ENCODE measurements around the gene MAN1C1. TPM values are rescaled to one million over a fixed set of nuclear protein-coding genes. Genes with fewer than 3 reads are reported as not detected.
"Not testable (repeated sequence)": the region's sequence is repeated elsewhere in the genome, so short reads cannot be mapped to it uniquely, and the experiment has no call there.

Gene MAN1C1
- total RNA-seq, 1 donor from 2014 or later, result 64.7 TPM

DNA sequence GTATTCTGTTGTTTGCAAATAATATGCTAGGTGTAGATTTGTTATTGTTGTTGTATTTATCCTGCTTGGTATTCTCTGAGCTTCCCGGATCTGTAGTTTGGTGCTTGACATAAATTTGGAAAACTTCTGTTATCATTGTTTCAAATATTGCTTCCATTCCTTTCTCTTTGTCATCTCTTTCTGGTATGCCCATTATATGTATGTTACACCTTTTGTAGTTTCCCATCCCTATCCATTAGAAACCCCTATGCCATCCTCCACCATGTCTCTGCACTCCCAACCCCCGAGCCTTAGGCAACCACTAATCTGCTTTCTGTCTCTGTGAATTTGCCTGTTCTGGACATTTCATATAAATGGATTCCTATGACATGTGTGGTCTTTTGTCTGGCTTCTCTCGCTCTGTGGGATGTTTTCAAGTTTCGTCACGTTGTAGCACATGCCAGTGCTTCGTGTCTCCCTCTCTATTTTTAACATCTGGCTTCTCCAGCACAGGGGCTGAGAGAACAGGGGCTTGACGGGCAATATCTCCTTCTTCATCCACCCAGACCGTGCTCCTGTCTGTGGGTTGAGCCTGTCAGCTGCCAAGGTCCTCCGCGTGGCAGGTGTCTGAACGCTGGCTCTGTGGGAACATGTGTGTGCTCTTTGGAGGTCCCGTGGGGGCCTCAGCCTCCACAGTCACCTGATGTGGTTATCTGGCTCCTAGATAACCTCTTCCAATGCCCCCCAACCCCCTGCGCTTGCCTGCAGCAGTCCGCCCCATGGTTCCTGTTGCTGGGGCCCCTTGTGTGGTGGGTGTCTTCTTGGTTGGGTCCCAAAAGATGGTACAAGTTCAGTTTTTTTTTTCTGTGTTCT is 32.8 kb upstream of the MAN1C1 start:
- DNase-seq (ENCODE audit: extremely low spot score, unreplicated experiment), result no peak
- TF ChIP-seq, protein P1, sequence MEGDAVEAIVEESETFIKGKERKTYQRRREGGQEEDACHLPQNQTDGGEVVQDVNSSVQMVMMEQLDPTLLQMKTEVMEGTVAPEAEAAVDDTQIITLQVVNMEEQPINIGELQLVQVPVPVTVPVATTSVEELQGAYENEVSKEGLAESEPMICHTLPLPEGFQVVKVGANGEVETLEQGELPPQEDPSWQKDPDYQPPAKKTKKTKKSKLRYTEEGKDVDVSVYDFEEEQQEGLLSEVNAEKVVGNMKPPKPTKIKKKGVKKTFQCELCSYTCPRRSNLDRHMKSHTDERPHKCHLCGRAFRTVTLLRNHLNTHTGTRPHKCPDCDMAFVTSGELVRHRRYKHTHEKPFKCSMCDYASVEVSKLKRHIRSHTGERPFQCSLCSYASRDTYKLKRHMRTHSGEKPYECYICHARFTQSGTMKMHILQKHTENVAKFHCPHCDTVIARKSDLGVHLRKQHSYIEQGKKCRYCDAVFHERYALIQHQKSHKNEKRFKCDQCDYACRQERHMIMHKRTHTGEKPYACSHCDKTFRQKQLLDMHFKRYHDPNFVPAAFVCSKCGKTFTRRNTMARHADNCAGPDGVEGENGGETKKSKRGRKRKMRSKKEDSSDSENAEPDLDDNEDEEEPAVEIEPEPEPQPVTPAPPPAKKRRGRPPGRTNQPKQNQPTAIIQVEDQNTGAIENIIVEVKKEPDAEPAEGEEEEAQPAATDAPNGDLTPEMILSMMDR (IDR thresholded peaks at IDR 0.05), result no peak

DNA sequence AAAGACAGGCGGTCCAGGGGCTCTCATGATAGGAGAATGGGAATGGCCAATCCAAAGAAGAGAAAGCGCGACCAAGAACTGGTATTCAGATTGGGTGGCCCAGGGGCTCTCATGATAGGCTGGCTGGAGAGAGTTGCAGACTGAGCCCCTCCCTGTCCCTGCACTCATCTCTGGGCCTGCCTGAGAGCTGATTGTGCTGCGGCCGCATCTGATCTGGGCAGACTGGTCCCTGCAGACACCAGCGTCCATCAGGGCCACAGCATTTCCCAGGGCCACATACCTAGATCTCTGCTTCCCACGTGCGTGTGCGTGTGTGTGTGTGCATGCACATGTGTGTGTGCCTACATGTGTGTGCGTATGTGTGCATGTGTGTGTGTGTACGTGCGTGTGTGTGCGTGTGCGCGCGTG is 30.4 kb upstream of the MAN1C1 start:
- Mint-ChIP-seq H3K4me1 (ENCODE audit: unreplicated experiment) (no peaks in the 10 kb centered on the region), H3K9me3 (ENCODE audit: unreplicated experiment) (peaks cover 8% of the 10 kb centered on the region), H3K27ac (ENCODE audit: unreplicated experiment) (no peak overlapping the region), H3K36me3 (ENCODE audit: unreplicated experiment) (no peaks in the 10 kb centered on the region), H3K4me3 (ENCODE audit: unreplicated experiment) (no peak overlapping the region), H3K27me3 (ENCODE audit: unreplicated experiment) (no peaks in the 10 kb centered on the region)
- no peak for DNase-seq (ENCODE audit: extremely low spot score, unreplicated experiment)
- TF ChIP-seq, protein P1 (IDR thresholded peaks at IDR 0.05), result no peak

More for the DNA sequence above, 32.8 kb upstream of the MAN1C1 start:
- H3K36me3 Mint-ChIP-seq (ENCODE audit: unreplicated experiment), result no peaks in the 10 kb centered on the region
- H3K27ac Mint-ChIP-seq (ENCODE audit: unreplicated experiment), result no peak overlapping the region
- H3K4me3 Mint-ChIP-seq (ENCODE audit: unreplicated experiment), result no peak overlapping the region
- peaks cover 8% of the 10 kb centered on the region for H3K9me3 Mint-ChIP-seq (ENCODE audit: unreplicated experiment)
- H3K27me3 Mint-ChIP-seq (ENCODE audit: unreplicated experiment), result no peaks in the 10 kb centered on the region
- H3K4me1 Mint-ChIP-seq (ENCODE audit: unreplicated experiment), result no peaks in the 10 kb centered on the region

DNA sequence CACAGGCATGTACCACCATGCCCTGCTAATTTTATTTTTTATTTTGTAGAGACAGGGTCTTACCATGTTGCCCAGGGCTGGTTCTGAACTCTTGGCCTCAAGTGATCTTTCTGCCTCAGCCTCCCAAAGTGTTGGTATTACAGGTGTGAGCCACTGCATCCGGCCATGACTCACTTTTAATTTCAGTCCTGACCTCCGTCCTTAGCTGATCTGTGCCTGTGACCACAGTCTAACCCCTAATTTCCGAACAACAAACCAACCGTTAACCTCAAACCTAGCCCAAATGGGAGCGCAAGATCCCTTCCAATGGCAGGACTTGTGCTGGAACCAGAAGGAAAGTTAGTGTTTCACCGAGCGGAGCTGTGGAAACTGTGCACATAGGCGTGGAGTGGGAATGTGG is 29.3 kb upstream of the MAN1C1 start:
- TF ChIP-seq, protein P1 (IDR thresholded peaks at IDR 0.05), result no peak
- Mint-ChIP-seq H3K4me3 (ENCODE audit: unreplicated experiment) (no peak overlapping the region), H3K27ac (ENCODE audit: unreplicated experiment) (no peak overlapping the region), H3K9me3 (ENCODE audit: unreplicated experiment) (peaks cover 8% of the 10 kb centered on the region), H3K4me1 (ENCODE audit: unreplicated experiment) (no peaks in the 10 kb centered on the region), H3K27me3 (ENCODE audit: unreplicated experiment) (no peaks in the 10 kb centered on the region), H3K36me3 (ENCODE audit: unreplicated experiment) (no peaks in the 10 kb centered on the region)
- no peak for DNase-seq (ENCODE audit: extremely low spot score, unreplicated experiment)

DNA sequence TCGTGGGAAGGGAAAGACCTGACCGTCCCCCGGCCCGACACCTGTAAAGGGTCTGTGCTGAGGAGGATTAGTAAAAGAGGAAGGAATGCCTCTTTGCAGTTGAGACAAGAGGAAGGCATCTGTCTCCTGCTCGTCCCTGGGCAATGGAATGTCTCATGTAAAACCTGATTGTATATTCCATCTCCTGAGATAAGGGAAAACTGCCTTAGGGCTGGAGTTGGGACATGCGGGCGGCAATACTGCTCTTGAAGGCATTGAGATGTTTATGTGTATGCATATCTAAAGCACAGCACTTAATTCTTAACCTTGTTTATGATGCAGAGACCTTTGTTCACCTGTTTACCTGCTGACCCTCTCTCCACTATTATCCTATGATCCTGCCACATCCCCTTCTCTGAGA is 28.4 kb upstream of the MAN1C1 start:
- H3K4me3 Mint-ChIP-seq (ENCODE audit: unreplicated experiment); DNase-seq (ENCODE audit: extremely low spot score, unreplicated experiment); H3K27ac Mint-ChIP-seq (ENCODE audit: unreplicated experiment); H3K36me3 Mint-ChIP-seq (ENCODE audit: unreplicated experiment); H3K27me3 Mint-ChIP-seq (ENCODE audit: unreplicated experiment); H3K9me3 Mint-ChIP-seq (ENCODE audit: unreplicated experiment); H3K4me1 Mint-ChIP-seq (ENCODE audit: unreplicated experiment): not testable (repeated sequence)

DNA sequence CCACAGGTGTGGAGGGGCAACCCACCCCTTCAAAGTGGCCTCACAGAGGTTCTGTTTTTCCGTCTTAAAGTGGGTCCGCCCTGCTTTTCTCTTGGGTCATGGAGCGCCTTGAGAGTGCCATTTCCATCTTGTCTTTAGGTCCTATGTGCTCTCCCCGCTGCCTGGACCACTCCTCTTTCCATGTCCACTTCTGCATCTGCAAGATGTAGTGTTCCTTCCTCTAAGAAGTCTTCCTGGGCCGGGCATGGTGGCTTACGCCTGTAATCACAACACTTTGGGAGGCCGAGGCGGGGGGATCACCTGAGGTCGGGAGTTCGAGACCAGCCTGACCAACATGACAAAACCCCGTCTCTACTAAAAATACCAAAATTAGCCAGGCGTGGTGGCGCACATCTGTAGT is 27.8 kb upstream of the MAN1C1 start:
- not testable (repeated sequence) for H3K9me3 Mint-ChIP-seq (ENCODE audit: unreplicated experiment); H3K4me3 Mint-ChIP-seq (ENCODE audit: unreplicated experiment); H3K4me1 Mint-ChIP-seq (ENCODE audit: unreplicated experiment); H3K27ac Mint-ChIP-seq (ENCODE audit: unreplicated experiment); H3K27me3 Mint-ChIP-seq (ENCODE audit: unreplicated experiment); H3K36me3 Mint-ChIP-seq (ENCODE audit: unreplicated experiment); DNase-seq (ENCODE audit: extremely low spot score, unreplicated experiment)

DNA sequence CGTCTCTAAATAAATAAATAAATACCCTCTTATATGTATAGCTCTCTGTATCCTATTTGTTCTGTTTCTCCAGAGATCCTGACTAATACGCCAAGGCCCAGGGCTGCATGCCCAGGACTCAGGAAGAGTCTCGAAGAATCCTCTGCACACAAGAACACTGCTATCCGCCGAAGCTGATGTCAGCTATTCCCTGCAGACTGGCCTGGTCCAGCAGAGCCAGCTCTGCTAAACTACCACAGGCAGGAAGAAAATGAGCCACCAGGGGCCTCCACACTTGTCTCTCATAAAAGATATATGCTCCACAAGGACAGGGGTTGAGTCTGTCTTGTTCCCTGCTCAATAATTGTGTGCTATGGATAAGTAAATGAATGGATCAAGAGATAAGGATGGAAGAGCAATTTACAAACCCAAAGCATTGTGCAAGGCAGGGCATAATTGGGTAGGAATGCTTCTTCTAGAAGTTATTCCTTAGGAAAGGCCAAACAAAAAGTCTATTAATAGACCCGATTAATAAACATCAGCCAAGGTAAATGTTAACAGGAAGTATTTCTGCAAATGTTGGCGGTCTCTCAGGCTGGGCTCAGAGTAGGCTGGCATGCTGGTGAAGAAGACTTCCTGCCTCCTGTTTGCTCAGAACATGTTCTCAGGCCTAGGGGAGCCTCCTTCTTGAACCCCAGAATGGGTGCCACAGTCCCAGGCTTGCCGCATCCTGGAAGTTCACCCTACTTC is 26.3 kb upstream of the MAN1C1 start:
- Mint-ChIP-seq H3K4me3 (ENCODE audit: unreplicated experiment) (no peak overlapping the region), H3K27me3 (ENCODE audit: unreplicated experiment) (peaks cover 12% of the 10 kb centered on the region), H3K4me1 (ENCODE audit: unreplicated experiment) (no peaks in the 10 kb centered on the region), H3K9me3 (ENCODE audit: unreplicated experiment) (no peaks in the 10 kb centered on the region), H3K27ac (ENCODE audit: unreplicated experiment) (no peak overlapping the region), H3K36me3 (ENCODE audit: unreplicated experiment) (no peaks in the 10 kb centered on the region)
- DNase-seq (ENCODE audit: extremely low spot score, unreplicated experiment), result no peak
- TF ChIP-seq, protein P1 (IDR thresholded peaks at IDR 0.05), result no peak

Data from osteocyte (in vitro differentiated cells).